H1 (cell line): Measurements from ENCODE around the gene STAP2. TPM values are rescaled to one million over a fixed set of nuclear protein-coding genes. Genes with fewer than 3 reads are reported as not detected.

ENCODE experiments used
- CTCF ChIA-PET: fragments of 300-600 bp; sonication (Branson Sonifier 250); formaldehyde crosslinking; loops from one replicate; lab custom pipeline; 2021; ENCODE audit not compliant: partially characterized antibody; lab: Charles Lee
- POLR2A ChIA-PET: fragments of 300-600 bp; sonication (Branson Sonifier 250); formaldehyde crosslinking; loops from one replicate; lab custom pipeline; 2021; ENCODE audit warnings: inconsistent platforms; ENCODE audit not compliant: partially characterized antibody; lab: Charles Lee
- DNase-seq, 2 experiments: peaks; one replicate each; pipeline versions ENCODE4 v3.0.0 to v3.0.0-alpha.2; 2010 to 2022; ENCODE audit warnings: low spot score in 2 of 2, low read depth in 1 of 2, mixed read lengths in 1 of 2
- FAIRE-seq: peaks from 2 replicates; lab custom pipeline; 2011; peaks lifted over from hg19 to GRCh38; lab: Jason Lieb, UNC
- H2AFZ ChIP-seq: 2 replicates; pipeline ENCODE4 v1.8.1; 2012; ENCODE audit warnings: low read length, inconsistent platforms
- H2AK5ac ChIP-seq: 2 replicates; pipeline ENCODE4 v1.6.1; 2013; ENCODE audit warnings: low read depth, low read length
- H2BK120ac ChIP-seq: replicated peaks from 2 replicates; pipeline ENCODE3; 2013; ENCODE audit warnings: low read depth, low read length, inconsistent platforms
- H2BK12ac ChIP-seq: 2 replicates; pipeline ENCODE4 v1.6.1; 2013; ENCODE audit warnings: low read depth, low read length
- H2BK15ac ChIP-seq: 2 replicates; pipeline ENCODE4 v1.6.1; 2013; ENCODE audit warnings: low read length
- H2BK20ac ChIP-seq: 2 replicates; pipeline ENCODE4 v1.6.1; 2013; ENCODE audit warnings: low read length
- H2BK5ac ChIP-seq: 2 replicates; pipeline ENCODE4 v1.6.1; 2013; ENCODE audit warnings: low read depth, low read length
- H3K14ac ChIP-seq: 2 replicates; pipeline ENCODE4 v1.6.1; 2013; ENCODE audit warnings: inconsistent platforms; ENCODE audit not compliant: insufficient read length
- H3K18ac ChIP-seq: 2 replicates; pipeline ENCODE4 v1.6.1; 2013; ENCODE audit warnings: low read length; ENCODE audit errors: extremely low read depth
- H3K23ac ChIP-seq: 2 replicates; pipeline ENCODE4 v1.6.1; 2013; ENCODE audit warnings: inconsistent platforms; ENCODE audit not compliant: insufficient read length
- H3K23me2 ChIP-seq: 2 replicates; pipeline ENCODE4 v1.6.1; 2013; ENCODE audit warnings: low read depth, low read length
- H3K27ac ChIP-seq: 2 replicates; pipeline ENCODE4 v1.6.1; 2011; ENCODE audit warnings: low read depth, low read length, inconsistent platforms
- H3K27me3 ChIP-seq, 4 experiments: replicated peaks in 1 of 4; 1 replicate in 1 of 4; 2 replicates in 3 of 4; pipeline versions ENCODE4 v1.6.1 to v1.8.1; 2011 to 2013; ENCODE audit warnings: low read length in 3 of 4, mild to moderate bottlenecking in 3 of 4, inconsistent platforms in 2 of 4, mixed read lengths in 2 of 4, moderate library complexity in 1 of 4; ENCODE audit not compliant: control insufficient read depth in 3 of 4, insufficient read depth in 3 of 4; ENCODE audit errors: extremely low read depth in 1 of 4
- H3K36me3 ChIP-seq, 4 experiments: 2 replicates each; pipeline versions ENCODE4 v1.6.1 to v1.8.1; 2011 to 2013; ENCODE audit warnings: mild to moderate bottlenecking in 4 of 4, low read length in 3 of 4, moderate library complexity in 2 of 4, control low read depth in 1 of 4, inconsistent platforms in 1 of 4; ENCODE audit not compliant: insufficient read depth in 4 of 4, control insufficient read depth in 2 of 4
- H3K4ac ChIP-seq: replicated peaks from 2 replicates; pipeline ENCODE3; 2013; ENCODE audit warnings: low read length, low read depth, mixed read lengths, inconsistent platforms; ENCODE audit not compliant: insufficient read length
- H3K4me1 ChIP-seq, 4 experiments: replicated peaks in 1 of 4; 1 replicate in 1 of 4; 2 replicates in 3 of 4; pipeline versions ENCODE4 v1.6.1 to v1.8.1; 2011 to 2013; ENCODE audit warnings: low read length in 3 of 4, inconsistent platforms in 2 of 4, mixed read lengths in 1 of 4; ENCODE audit not compliant: insufficient read depth in 4 of 4, control insufficient read depth in 3 of 4
- H3K4me2 ChIP-seq, 2 experiments: 2 replicates each; pipeline versions ENCODE4 v1.6.1 to v1.8.1; 2011 to 2013; ENCODE audit warnings: low read depth in 2 of 2, low read length in 2 of 2, control low read depth in 1 of 2, inconsistent platforms in 1 of 2, mild to moderate bottlenecking in 1 of 2; ENCODE audit not compliant: insufficient read depth in 1 of 2
- H3K4me3 ChIP-seq, 4 experiments: fragments of 200-600, 300-600 bp in 1 of 4; sonication (generic), shearing (Covaris generic), sonication (Bioruptor Twin) in 1 of 4; 2 replicates each; pipeline versions ENCODE4 v1.5.1 to v1.8.1; 2011 to 2016; ENCODE audit warnings: low read length in 4 of 4, low read depth in 3 of 4, control low read depth in 2 of 4, inconsistent platforms in 2 of 4, mild to moderate bottlenecking in 2 of 4, mixed read lengths in 1 of 4, moderate library complexity in 1 of 4; ENCODE audit not compliant: insufficient read depth in 2 of 4; ENCODE audit errors: extremely low read depth in 1 of 4
- H3K56ac ChIP-seq: replicated peaks from 2 replicates; pipeline ENCODE3; 2013; ENCODE audit warnings: low read depth, mild to moderate bottlenecking, mixed read lengths, low read length, inconsistent platforms; ENCODE audit not compliant: insufficient read length
- H3K79me1 ChIP-seq: 2 replicates; pipeline ENCODE4 v1.6.1; 2013; ENCODE audit warnings: low read depth, low read length, control low read depth
- H3K79me2 ChIP-seq, 2 experiments: 2 replicates each; pipeline versions ENCODE4 v1.6.1 to v1.8.1; 2012 to 2013; ENCODE audit warnings: low read length in 2 of 2, mild to moderate bottlenecking in 2 of 2, inconsistent platforms in 1 of 2; ENCODE audit not compliant: insufficient read depth in 2 of 2, control insufficient read depth in 1 of 2
- H3K9ac ChIP-seq, 4 experiments: replicated peaks in 1 of 4; 1 replicate in 1 of 4; 2 replicates in 3 of 4; pipeline versions ENCODE4 v1.6.1 to v1.8.1; 2011 to 2013; ENCODE audit warnings: low read depth in 3 of 4, low read length in 3 of 4, control low read depth in 2 of 4, mild to moderate bottlenecking in 2 of 4, moderate library complexity in 2 of 4, inconsistent platforms in 1 of 4; ENCODE audit errors: extremely low read depth in 1 of 4
- H3K9me3 ChIP-seq, 2 experiments: 2 replicates each; pipeline versions ENCODE4 v1.6.1 to v1.8.1; 2012 to 2013; ENCODE audit warnings: mild to moderate bottlenecking in 2 of 2, moderate library complexity in 2 of 2, control low read depth in 1 of 2, inconsistent platforms in 1 of 2, low read depth in 1 of 2, low read length in 1 of 2, mixed read lengths in 1 of 2; ENCODE audit not compliant: insufficient read depth in 2 of 2
- H4K20me1 ChIP-seq, 2 experiments: replicated peaks in 1 of 2; 2 replicates each; pipeline versions ENCODE3 to v1.8.1; 2011 to 2013; ENCODE audit warnings: inconsistent platforms in 2 of 2, low read length in 2 of 2, mild to moderate bottlenecking in 1 of 2; ENCODE audit not compliant: insufficient read depth in 2 of 2, control insufficient read depth in 1 of 2
- H4K5ac ChIP-seq: 2 replicates; pipeline ENCODE4 v1.6.1; 2013; ENCODE audit warnings: low read length, low read depth, mixed read lengths, inconsistent platforms; ENCODE audit not compliant: insufficient read length
- H4K8ac ChIP-seq: 2 replicates; pipeline ENCODE4 v1.8.0; 2013; ENCODE audit warnings: mild to moderate bottlenecking, moderate library complexity, low read length, inconsistent platforms; ENCODE audit not compliant: insufficient read depth; ENCODE audit errors: extremely low read depth
- H4K91ac ChIP-seq: replicated peaks from 2 replicates; pipeline ENCODE3; 2013; ENCODE audit warnings: low read length, mixed read lengths, inconsistent platforms; ENCODE audit not compliant: insufficient read length
- KDM1A ChIP-seq: fragments of 200-600, 300-600 bp; sonication (generic); IDR thresholded peaks from 2 replicates; pipeline ENCODE4 v1.7.1; 2016; ENCODE audit warnings: mild to moderate bottlenecking, low read length, borderline replicate concordance
- KDM5A ChIP-seq: fragments of 200-600 bp; IDR thresholded peaks from 2 replicates; pipeline ENCODE4 v1.7.1; 2012; ENCODE audit warnings: mild to moderate bottlenecking, low read length, inconsistent platforms, mixed read lengths
- POLR2AphosphoS5 ChIP-seq: IDR thresholded peaks from 2 replicates; pipeline ENCODE4 v1.6.1; 2011; ENCODE audit warnings: low read depth, low read length
- WGBS, 2 experiments: shearing (Covaris generic) in 1 of 2; methylation state at CpG; one replicate each; pipeline versions ENCODE4 v1.1.6 to v1.1.7; 2013 to 2015; ENCODE audit warnings: low lambda C conversion rate in 2 of 2, mixed read lengths in 2 of 2, inconsistent platforms in 1 of 2, low coverage in 1 of 2, missing lambda C conversion rate in 1 of 2; ENCODE audit not compliant: insufficient replicate concordance in 2 of 2, insufficient coverage in 1 of 2, insufficient read length in 1 of 2; ENCODE audit errors: extremely low coverage in 1 of 2, missing lambda C conversion rate in 1 of 2; 5-methylcytosine and 5-hydroxymethylcytosine counted together
- polyA plus RNA-seq, 7 experiments: library from polyadenylated mRNA; depleted of rRNA in 3 of 7; stranded (reverse) in 5 of 7; unstranded in 2 of 7; fragments of >200 nt in 5 of 7; fragments of 200-250 nt in 2 of 7; gene quantifications; 1 replicate in 5 of 7; 2 replicates in 1 of 7; 4 replicates in 1 of 7; pipeline versions ENCODE4 v1.2.1 to v1.2.3, GENCODE V29; 2011 to 2013; ENCODE audit warnings: missing spikeins in 2 of 7, mixed read lengths in 2 of 7
- total RNA-seq: library from RNA; stranded (reverse); fragmentation: NEBNext Ultra II Directional; extraction: Animal tissue kit (Norgen Biotek cat#: 25700); gene quantifications from 2 replicates; pipeline ENCODE4 v1.2.1, GENCODE V29; 2021

STAP2 gene
- total and polyA plus RNA-seq, 2 of the 8 experiments (the other 6 are each of a cell fraction or from before 2014, with no cell fraction given), result 15.3 to 37.3 TPM

DNA sequence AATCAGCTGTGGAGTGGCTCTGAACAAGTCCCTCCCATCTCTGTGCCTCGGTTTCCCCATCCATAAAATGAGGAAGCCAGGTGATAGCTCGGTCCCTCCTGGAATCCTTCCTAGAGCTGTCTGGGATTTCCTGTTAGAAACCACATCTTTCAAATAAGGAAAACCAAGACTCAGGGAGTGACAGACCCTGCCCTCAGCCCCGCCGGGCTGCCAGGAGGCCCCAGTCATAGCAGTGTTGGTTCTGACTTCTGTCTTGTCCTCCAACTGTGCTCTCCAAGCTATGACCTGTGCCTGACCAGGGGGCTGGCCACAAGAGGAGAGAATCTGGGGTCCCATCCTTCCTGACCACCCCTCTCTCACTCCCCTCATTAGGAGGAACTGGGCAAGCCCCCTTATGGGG, 60.6 kb downstream of the STAP2 start:
- Histone ChIP-seq H4K91ac (no peak overlapping the region), H3K79me1 (no peaks in the 10 kb centered on the region), H3K27ac (no peak overlapping the region), H2BK5ac (no peak overlapping the region), H4K20me1 (peaks cover 0 to 2% of the 10 kb centered on the region in 2 experiments), H3K14ac (no peak overlapping the region), H3K23ac (no peak overlapping the region), H2BK20ac (no peak overlapping the region), H3K18ac (no peak overlapping the region), H2AFZ (no peak overlapping the region), H2BK120ac (no peak overlapping the region), H3K27me3 (peaks cover 9 to 35% (median 29%) of the 10 kb centered on the region in 4 experiments), H4K8ac (no peak overlapping the region)
- CTCF ChIA-PET, result interaction anchor here (0.7 to 14.6 kb wide), 9 partner anchors 10 to 178 kb away, joined by 3 to 311 read pairs (median 4); partner anchors contain the start of genes MPND and STAP2
- FAIRE-seq, result no peak
- TF ChIP-seq KDM1A (no peak), KDM5A (no peak), POLR2AphosphoS5 (no peak)
- TF ChIP-seq, all 59 proteins: peak for 0
- Histone ChIP-seq H3K9me3 (no peaks in the 10 kb centered on the region), H3K9ac (no peak overlapping the region), H2BK12ac (peak overlapping the region; percentile 50; the same call in 1 of the 2 replicates), H3K4ac (no peak overlapping the region), H2AK5ac (no peak overlapping the region), H2BK15ac (no peak overlapping the region), H3K4me2 (peak overlapping the region; percentile 26 to 88; a peak in 3 of 4 replicates), H3K56ac (no peak overlapping the region), H3K79me2 (no peaks in the 10 kb centered on the region), H3K23me2 (peaks cover 9% of the 10 kb centered on the region; the same call in 1 of the 2 replicates), H3K4me3 (peak overlapping the region in 2 of 4 experiments; percentile 12 to 88; a peak in 4 of 8 replicates), H3K36me3 (no peaks in the 10 kb centered on the region), H3K4me1 (no peaks in the 10 kb centered on the region; a peak in 4 of 7 replicates), H4K5ac (no peak overlapping the region)
- 48% methylated on average over 4 of the region's 4 CpGs; no CpG with 5 or more reads in 1 of the 2 experiments for WGBS, 2 experiments
- DNase-seq, result no peak
- POLR2A ChIA-PET, result interaction anchor here (0.6 to 4.0 kb wide), 9 partner anchors 7 to 157 kb away, joined by 3 to 19 read pairs (median 3); partner anchors contain the start of genes MPND and YJU2
